NCI-H526 treated with DMSO at 0.1 percent for 48 hours (cell line): Measurements from ENCODE around the gene PTPN7.
"Not testable (repeated sequence)": the region's sequence is repeated elsewhere in the genome, so short reads cannot be mapped to it uniquely, and the experiment has no call there.

Experiments
- DNase-seq: peaks from one replicate; lab custom pipeline; 2025; lab: John Stamatoyannopoulos, UW

Gene PTPN7

DNA sequence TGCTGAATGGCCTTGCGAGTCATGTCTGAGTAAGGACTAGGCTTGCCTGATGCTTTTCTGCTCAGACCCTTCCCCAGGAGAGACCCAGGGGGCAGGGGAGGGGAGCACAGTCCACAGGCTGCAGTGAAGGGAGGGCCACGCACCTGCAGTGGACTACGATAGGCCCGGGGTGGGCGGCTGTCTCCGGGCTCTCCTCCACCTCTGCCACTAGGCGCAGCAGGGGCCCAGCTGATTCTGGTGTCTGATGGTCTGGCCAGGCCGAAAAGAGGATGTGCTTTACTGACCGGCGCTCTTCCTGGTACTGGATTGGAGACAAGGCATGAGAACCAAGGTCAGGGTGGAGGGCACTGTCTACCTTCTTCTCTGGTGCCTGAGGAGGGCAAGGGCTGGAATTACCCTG, 8.0 kb downstream of the PTPN7 start:
- DNase-seq: no peak

GRCh38 chr1:202151045-202151444, 9.4 kb downstream of the PTPN7 start:
- DNase-seq: no peak

- DNase-seq: no peak
Observed at GRCh38 chr1:202150602-202151001, 9.8 kb downstream of the PTPN7 start.

- no peak for DNase-seq
Observed at GRCh38 chr1:202150187-202150586, 10.2 kb downstream of the PTPN7 start.

GRCh38 chr1:202149566-202149965, 10.8 kb downstream of the PTPN7 start:
- no peak for DNase-seq

GRCh38 chr1:202148391-202148790, 12.0 kb downstream of the PTPN7 start:
- DNase-seq: no peak

DNA sequence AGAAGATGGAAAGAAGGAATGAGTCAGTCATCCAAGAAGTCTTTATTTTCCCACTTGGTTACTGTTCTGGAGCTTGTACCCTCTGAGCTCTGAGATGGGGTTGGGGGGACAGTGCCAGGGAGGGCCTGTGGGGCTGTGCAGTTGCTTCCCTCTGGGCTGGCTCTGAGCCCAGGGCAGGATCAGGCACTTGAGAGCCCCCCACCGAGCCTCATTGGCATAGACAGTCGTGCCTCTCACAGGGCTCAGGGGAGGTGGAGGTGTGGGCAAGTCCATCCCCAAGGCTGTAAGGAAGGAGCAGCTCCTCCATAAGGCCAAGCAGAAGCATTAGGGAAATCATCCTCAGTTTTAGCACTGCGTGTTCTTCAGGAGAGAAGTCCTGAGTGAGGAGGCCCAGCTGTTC, 13.4 kb downstream of the PTPN7 start:
- no peak for DNase-seq

DNA sequence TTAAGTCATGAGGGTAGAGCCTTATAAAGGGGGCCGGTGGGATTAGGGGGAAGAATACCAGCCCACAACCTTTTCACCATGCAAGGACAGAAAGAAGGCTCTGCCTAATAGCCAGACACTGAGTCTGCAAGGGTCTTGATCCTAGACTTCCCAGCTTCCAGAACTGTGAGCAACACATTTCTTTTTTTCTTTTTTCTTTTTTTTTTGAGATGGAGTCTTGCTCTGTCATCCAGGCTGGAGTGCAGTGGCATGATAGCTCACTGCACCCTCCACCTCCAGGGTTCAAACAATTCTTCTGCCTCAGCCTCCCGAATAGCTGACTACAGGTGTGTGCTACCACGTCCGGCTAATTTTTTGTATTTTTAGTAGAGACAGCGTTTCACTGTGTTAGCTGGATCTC, 14.1 kb downstream of the PTPN7 start:
- no peak for DNase-seq

DNA sequence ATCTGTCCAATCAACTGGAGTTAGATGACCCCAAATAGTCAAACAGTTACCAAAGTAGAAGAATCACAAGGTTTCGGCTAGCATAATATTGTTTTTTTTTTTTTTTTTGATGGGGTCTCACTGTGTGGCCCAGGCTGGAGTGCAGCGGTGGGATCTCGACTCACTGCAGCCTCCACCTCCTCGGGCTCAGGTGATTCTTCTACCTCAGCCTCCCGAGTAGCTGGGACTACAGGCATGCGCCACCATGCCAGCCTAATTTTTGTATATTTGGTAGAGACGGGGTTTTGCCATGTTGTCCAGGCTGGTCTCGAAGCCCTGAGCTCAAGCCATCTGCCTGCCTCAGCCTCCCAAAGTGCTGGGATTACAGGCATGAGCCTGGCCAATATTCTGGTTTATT, 14.7 kb downstream of the PTPN7 start:
- not testable (repeated sequence) for DNase-seq

DNA sequence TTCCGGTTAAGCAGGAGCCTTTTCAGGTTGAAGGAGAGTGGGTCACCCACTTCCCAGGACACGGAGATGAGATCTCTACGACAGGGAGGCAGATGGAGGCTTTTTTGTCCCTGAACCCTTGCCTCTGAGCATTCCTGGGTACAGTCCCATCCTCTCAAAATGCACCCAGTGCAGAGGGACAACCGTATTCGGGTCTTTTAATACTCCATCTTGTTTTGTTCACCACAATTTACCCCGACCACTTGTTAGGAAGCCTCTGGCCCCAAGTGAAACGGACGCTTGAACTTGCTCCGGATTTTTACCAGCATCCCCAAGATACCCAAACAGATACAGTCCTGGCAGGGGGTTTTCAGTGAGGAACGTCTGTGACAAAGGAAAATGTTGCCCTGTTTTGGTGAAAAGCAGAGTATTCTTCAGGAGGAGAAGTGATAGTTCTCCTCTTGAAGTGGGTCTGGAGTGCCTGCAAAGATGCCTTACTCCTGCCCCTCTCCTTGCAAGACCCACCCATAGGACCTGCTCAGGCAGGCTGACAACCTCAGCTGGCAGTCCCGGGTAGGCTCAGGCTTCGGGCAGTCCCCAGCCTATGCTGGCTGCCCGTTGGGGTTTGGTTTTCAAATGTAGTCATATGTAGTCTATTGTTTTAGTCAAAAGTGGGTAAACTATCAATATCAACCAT, 15.2 kb downstream of the PTPN7 start:
- DNase-seq: no peak

- DNase-seq: peak; percentile 21
Observed at GRCh38 chr1:202144402-202145067, 15.9 kb downstream of the PTPN7 start, which contains the start of gene ARL8A. Gene ARL8A (minus strand): TSS chr1:202144737. CDS start chr1:202144572, 165 bp downstream.

DNA sequence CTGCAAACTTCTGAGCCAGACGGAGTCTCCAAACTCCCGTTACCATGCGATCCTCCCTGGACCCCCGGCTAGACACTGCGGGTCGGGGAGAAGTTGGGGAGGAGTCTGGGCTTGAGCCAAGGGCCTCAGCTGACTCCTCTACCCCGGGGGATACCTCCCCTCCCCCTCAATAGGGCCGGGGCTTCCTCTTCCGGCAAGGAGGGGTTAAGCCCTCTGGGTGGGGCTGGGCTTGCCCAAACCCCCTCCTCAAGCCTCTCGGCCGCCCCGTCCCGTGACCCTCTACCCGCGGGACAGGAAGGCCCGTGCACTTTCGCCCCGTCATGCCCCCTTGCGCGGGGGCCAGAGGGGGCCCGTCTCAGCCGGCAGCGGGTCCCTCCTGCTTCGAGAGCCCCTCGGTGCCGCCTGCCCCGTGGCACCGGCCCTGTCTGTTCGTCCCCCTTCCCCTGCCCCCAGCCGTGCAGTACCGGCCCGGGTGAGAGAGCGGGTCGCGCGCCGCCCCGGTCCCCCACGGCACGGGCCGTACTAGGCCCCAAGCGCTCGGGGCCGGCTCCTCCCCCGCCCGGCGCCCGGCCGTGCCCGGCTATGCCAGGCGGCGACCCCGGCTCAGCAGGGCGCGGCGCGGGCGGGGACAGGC, 16.5 kb downstream of the PTPN7 start:
- DNase-seq: no peak

- DNase-seq: no peak
Observed at GRCh38 chr1:202143011-202143767, 17.2 kb downstream of the PTPN7 start.

GRCh38 chr1:202141468-202141867, 18.9 kb downstream of the PTPN7 start:
- DNase-seq: not testable (repeated sequence)

GRCh38 chr1:202140833-202141232, 19.6 kb downstream of the PTPN7 start:
- no peak for DNase-seq

- peak; percentile 30 for DNase-seq
Observed at GRCh38 chr1:202135221-202135721, 25.1 kb downstream of the PTPN7 start.

DNA sequence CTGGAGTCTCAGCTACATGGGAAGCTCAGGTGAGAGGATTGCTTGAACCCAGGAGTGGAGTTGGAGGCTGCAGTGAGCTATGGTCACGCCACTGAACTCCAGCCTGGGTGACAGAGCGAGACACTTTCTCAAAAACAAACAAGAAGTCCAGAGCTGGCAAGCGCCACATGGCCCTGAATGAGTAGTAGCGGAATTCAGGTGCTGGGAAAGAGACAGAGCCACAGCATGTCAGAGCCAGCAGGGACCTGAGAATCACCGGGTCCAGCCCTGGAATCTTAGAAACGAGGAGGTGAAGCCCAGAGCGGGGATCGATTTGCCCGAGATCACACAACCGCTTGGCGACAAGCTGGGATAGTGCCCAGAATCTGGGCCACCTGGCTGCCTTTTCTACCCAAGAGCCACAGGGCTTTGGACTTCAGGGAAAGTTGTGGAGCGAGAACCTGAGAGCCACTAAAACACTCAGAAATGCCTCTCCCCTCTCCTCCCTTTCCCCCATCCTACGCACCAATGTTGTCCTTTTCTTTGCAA, 25.7 kb downstream of the PTPN7 start:
- DNase-seq: no peak

GRCh38 chr1:202133989-202134388, 26.4 kb downstream of the PTPN7 start:
- no peak for DNase-seq

DNA sequence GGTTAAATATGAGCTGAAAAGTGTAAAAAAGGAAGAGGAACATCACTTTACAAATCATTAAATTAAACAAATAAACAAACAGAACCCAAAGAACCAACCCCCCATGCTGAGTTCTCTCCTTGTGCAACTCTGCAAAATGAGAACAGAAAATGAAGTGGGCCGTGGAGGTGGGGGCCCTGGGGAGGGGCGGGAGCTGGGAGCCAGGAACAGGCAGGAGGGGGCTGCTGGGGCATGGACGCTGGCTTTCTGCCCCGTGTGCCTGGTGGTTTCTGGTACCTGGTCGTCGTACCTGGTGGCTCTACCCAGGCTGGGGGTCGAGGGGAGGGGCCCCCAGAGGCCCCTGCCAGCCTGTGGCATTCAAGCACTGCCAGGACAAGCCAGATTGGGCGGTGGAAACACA, 26.9 kb downstream of the PTPN7 start:
- DNase-seq: no peak

DNA sequence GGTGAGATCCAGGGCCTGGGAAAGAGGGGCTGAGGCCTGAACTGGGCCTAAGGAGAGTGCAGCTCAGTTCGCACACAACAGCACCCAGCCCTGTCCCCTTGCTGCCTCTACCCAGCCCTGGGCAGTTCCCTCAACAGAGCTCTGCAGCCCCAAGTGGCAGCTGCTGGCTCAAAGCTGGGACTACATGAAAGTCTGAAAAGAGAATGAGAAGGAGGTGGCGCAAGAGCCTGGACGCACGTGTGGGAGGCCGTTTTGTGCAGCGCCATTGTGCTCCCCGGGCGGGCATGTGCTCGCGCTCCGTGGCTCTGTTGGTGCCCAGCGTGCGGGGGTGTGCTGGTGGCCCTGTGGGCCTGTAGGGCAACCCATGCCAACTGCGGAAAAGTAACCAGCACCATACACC, 27.4 kb downstream of the PTPN7 start:
- DNase-seq: no peak

DNA sequence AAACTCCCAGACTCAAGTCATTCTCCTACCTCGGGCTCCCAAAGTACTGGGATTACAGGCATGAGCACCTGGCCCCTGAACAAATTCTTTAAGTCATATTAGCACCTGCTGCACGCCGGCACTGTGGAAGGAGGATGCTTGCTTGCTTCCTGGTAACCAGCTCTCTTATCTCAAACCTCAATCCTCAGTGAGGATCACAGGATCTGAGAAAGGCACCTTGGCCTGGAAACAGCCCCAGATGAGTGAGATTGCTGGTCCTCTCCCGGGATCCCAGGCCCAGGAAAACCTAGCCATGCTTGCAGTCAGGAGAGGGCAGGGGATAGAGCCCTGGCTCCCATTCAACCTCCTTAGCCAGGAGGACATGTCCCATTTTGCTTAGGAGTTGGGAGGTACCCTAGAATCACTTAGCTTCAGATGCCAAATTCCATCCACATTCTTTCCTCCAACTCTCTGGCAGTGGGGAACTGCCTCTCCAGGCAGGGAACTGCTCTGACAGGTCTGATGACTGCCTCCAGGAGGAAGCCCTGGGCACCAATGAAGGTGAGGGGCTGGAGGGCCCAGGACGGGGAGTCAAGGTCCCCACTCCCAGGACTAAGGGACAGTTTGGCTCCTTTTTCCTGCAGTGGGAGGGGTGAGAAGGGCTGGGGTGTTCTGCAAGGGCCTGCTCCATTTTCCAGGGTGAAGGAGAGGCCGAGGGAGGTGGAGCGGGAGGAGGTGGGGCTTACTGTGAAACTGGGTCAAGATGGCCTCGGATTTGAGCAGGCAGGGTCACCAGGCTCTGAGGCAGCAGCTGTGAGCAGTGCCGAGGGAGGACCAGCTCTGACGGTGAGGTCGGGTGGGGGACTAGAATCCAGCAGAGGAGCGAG, 28.2 kb downstream of the PTPN7 start:
- DNase-seq: no peak
